Ascending aorta (tissue), 2 donors: ENCODE results near the gene STK33. TPM values are rescaled to one million over a fixed set of nuclear protein-coding genes. Genes with fewer than 3 reads are reported as not detected.

ENCODE experiments used
- DNase-seq, 2 donors: peaks; one replicate each; pipeline ENCODE4 v3.0.0-alpha.2; 2019; ENCODE audit warnings: low spot score in 2 of 2
- H3K27ac ChIP-seq, 2 donors: fragments of 200-600 bp; sonication (generic); one replicate each; pipeline ENCODE4 v1.5.1; 2016 to 2017; ENCODE audit warnings: mild to moderate bottlenecking in 1 of 2
- H3K27me3 ChIP-seq: fragments of 200-600 bp; sonication (generic); one replicate; pipeline ENCODE4 v1.5.1; 2017
- H3K36me3 ChIP-seq, 2 donors: fragments of 200-600 bp; sonication (generic); one replicate each; pipeline ENCODE4 v1.5.1; 2016
- H3K4me1 ChIP-seq, 2 donors: fragments of 200-600 bp; sonication (generic); one replicate each; pipeline ENCODE4 v1.5.1; 2016 to 2017; ENCODE audit warnings: mild to moderate bottlenecking in 1 of 2
- H3K4me3 ChIP-seq, 2 donors: fragments of 200-600 bp; sonication (generic); one replicate each; pipeline ENCODE4 v1.5.1; 2016 to 2017; ENCODE audit warnings: mild to moderate bottlenecking in 1 of 2
- H3K9me3 ChIP-seq, 2 donors: fragments of 200-600 bp; sonication (generic); one replicate each; pipeline ENCODE4 v1.5.1; 2016
- intact Hi-C: fragments of 100-400 bp; cut with DNase I; formaldehyde crosslinking; loops from one replicate; pipeline ENCODE4 v1.15.1; 2023
- total RNA-seq: library from RNA; depleted of rRNA; stranded (reverse); fragments of >200 nt; gene quantifications from one replicate; pipeline ENCODE4 v1.1.0, GENCODE V29; 2016
- TF ChIP-seq, protein P1 (sequence below), 3 experiments: fragments of 200-600 bp in 2 of 3; fragments of 450-650 bp in 1 of 3; sonication (generic) in 2 of 3; IDR thresholded peaks; one replicate each; pipeline ENCODE4 v1.5.1; 2016 to 2019; ENCODE audit warnings: antibody characterized with exemption in 3 of 3, mild to moderate bottlenecking in 1 of 3, moderate library complexity in 1 of 3

Gene STK33
- total RNA-seq, 1 donor from 2014 or later: not detected

- Histone ChIP-seq H3K27me3 (no peaks in the 10 kb centered on the region), H3K9me3 (no peaks in the 10 kb centered on the region), H3K4me1 (no peaks in the 10 kb centered on the region), H3K27ac (no peak overlapping the region), H3K36me3 (no peaks in the 10 kb centered on the region), H3K4me3 (no peak overlapping the region)
- intact Hi-C loops: no loop called here
- TF ChIP-seq, protein P1, sequence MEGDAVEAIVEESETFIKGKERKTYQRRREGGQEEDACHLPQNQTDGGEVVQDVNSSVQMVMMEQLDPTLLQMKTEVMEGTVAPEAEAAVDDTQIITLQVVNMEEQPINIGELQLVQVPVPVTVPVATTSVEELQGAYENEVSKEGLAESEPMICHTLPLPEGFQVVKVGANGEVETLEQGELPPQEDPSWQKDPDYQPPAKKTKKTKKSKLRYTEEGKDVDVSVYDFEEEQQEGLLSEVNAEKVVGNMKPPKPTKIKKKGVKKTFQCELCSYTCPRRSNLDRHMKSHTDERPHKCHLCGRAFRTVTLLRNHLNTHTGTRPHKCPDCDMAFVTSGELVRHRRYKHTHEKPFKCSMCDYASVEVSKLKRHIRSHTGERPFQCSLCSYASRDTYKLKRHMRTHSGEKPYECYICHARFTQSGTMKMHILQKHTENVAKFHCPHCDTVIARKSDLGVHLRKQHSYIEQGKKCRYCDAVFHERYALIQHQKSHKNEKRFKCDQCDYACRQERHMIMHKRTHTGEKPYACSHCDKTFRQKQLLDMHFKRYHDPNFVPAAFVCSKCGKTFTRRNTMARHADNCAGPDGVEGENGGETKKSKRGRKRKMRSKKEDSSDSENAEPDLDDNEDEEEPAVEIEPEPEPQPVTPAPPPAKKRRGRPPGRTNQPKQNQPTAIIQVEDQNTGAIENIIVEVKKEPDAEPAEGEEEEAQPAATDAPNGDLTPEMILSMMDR (IDR thresholded peaks at IDR 0.05): no peak
- DNase-seq: no peak
Observed at GRCh38 chr11:8459711-8460399, 134.2 kb downstream of the STK33 start.

GRCh38 chr11:8442301-8442700 lies 151.7 kb downstream of the STK33 start:
- Histone ChIP-seq H3K4me3 (no peak overlapping the region), H3K36me3 (no peaks in the 10 kb centered on the region), H3K27ac (no peak overlapping the region), H3K27me3 (no peaks in the 10 kb centered on the region), H3K4me1 (no peaks in the 10 kb centered on the region), H3K9me3 (no peaks in the 10 kb centered on the region)
- no peak for DNase-seq
- intact Hi-C loops: no loop called here
- TF ChIP-seq, protein P1 (IDR thresholded peaks at IDR 0.05): no peak

DNA sequence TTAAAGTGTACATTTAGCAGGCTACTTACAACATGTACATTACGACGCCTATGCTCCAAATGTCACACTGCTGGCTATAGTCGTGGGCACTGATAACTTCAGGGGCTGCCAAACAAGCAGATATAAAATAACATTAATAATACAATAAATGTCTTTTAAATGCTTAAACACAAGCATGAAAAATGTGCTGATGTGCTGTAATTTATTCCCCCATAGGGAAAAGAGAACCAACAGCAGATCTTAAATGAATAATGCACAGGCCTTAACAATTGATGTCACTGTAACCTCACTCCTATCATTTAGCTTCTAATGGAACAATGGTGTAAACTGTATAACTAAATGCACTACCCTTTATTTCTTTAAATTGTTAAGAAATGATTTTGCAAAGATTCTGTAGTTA lies 153.4 kb downstream of the STK33 start:
- Histone ChIP-seq H3K9me3 (no peaks in the 10 kb centered on the region), H3K36me3 (no peaks in the 10 kb centered on the region)
- intact Hi-C loops: no loop called here

GRCh38 chr11:8429483-8429882 lies 164.5 kb downstream of the STK33 start:
- Histone ChIP-seq H3K27ac (no peak overlapping the region), H3K27me3 (no peaks in the 10 kb centered on the region), H3K36me3 (no peaks in the 10 kb centered on the region), H3K4me1 (no peaks in the 10 kb centered on the region), H3K9me3 (no peaks in the 10 kb centered on the region), H3K4me3 (no peak overlapping the region)
- intact Hi-C loops: no loop called here
- TF ChIP-seq, protein P1 (IDR thresholded peaks at IDR 0.05): no peak
- DNase-seq: no peak

More for the DNA sequence above, 153.4 kb downstream of the STK33 start:
- no peak for DNase-seq
- no peaks in the 10 kb centered on the region for H3K27me3 ChIP-seq
- H3K4me1 ChIP-seq: no peaks in the 10 kb centered on the region
- no peak overlapping the region for H3K27ac ChIP-seq
- TF ChIP-seq, protein P1 (IDR thresholded peaks at IDR 0.05): no peak
- no peak overlapping the region for H3K4me3 ChIP-seq

- intact Hi-C loops: no loop called here
- H3K4me3 ChIP-seq: no peak overlapping the region
- TF ChIP-seq, protein P1 (IDR thresholded peaks at IDR 0.05): no peak
- no peaks in the 10 kb centered on the region for H3K9me3 ChIP-seq
- no peaks in the 10 kb centered on the region for H3K36me3 ChIP-seq
- no peaks in the 10 kb centered on the region for H3K27me3 ChIP-seq
- DNase-seq: no peak
- no peak overlapping the region for H3K27ac ChIP-seq
- H3K4me1 ChIP-seq: no peaks in the 10 kb centered on the region
Observed at GRCh38 chr11:8426076-8426475, 168.0 kb downstream of the STK33 start.

DNA sequence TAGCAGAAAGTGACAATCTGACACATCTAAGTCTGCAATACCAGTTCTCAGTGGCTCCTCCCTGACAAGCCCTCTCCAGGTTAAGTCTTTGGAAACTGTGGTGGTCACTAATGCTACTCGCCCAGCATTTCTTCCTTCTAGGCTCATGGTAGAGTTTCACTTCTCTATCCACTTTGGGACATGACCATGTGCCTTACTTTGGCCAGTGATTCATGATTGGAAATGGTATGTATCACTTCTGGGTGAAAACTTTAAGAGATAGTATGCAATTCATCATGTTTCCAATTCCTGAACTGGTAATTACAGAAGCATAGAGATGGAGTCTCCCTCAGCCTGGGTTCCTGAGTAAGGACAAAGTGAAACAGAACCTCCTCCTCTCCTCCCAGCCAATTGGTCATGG lies 178.8 kb downstream of the STK33 start:
- H3K36me3 ChIP-seq: no peaks in the 10 kb centered on the region
- intact Hi-C loops: no loop called here
- H3K4me3 ChIP-seq: no peak overlapping the region
- no peaks in the 10 kb centered on the region for H3K9me3 ChIP-seq
- H3K27me3 ChIP-seq: no peaks in the 10 kb centered on the region
- no peak for DNase-seq
- no peaks in the 10 kb centered on the region for H3K4me1 ChIP-seq
- TF ChIP-seq, protein P1 (IDR thresholded peaks at IDR 0.05): no peak
- H3K27ac ChIP-seq: no peak overlapping the region
